K562 (cell line): ENCODE results near the gene ARID3B. TPM values are rescaled to one million over a fixed set of nuclear protein-coding genes. Genes with fewer than 3 reads are reported as not detected.

Experiments used
- ATAC-seq: fragments of 200-7000 bp; cut with Tn5 transposase; 3 replicates; pipeline ENCODE4 v1.9.1; 2020; ENCODE audit warnings: moderate library complexity
- BruUV-seq: library from RNA; stranded (reverse); fragments of 400-500 nt; replicated peaks from 2 replicates; lab custom pipeline; 2021; lab: Mats Ljungman, UMichigan
- CTCF ChIA-PET: fragments of 300-600 bp; formaldehyde crosslinking; extraction: SDS; loops from one replicate; lab custom pipeline; 2021; ENCODE audit warnings: low intra/inter-chr PET ratio; lab: Yijun Ruan, JAX
- POLR2A ChIA-PET: fragments of 300-600, 350-650 bp; sonication (Branson Sonifier 250); formaldehyde crosslinking; extraction: SDS; loops from one replicate; lab custom pipeline; 2021; ENCODE audit warnings: antibody characterized with exemption, inconsistent platforms; lab: Yijun Ruan, JAX
- DNase-seq, 4 experiments: peaks; one replicate each; pipeline versions ENCODE4 v3.0.0 to v3.0.0-alpha.2; 2011 to 2018; ENCODE audit warnings: low spot score in 3 of 4, mixed read lengths in 3 of 4; ENCODE audit errors: extremely low read depth in 1 of 4
- FAIRE-seq: peaks from 2 replicates; lab custom pipeline; 2011; peaks lifted over from hg19 to GRCh38; lab: Jason Lieb, UNC
- H2AFZ ChIP-seq: 2 replicates; pipeline ENCODE4 v1.6.0; 2011; ENCODE audit warnings: low read depth, low read length, control low read depth, inconsistent platforms
- H3K27ac ChIP-seq: fragments of 200-600 bp; 3 replicates; pipeline ENCODE4 v1.8.0; 2011; ENCODE audit warnings: low read depth, mild to moderate bottlenecking, control low read depth, inconsistent platforms, low read length, moderate library complexity, mixed read lengths; ENCODE audit errors: extremely low read depth
- H3K27me3 ChIP-seq, 2 experiments: fragments of 300-600 bp in 1 of 2; 2 replicates in 1 of 2; 3 replicates in 1 of 2; pipeline versions ENCODE4 v1.6.0 to v1.8.0; 2011; ENCODE audit warnings: inconsistent platforms in 2 of 2, low read length in 2 of 2, mild to moderate bottlenecking in 1 of 2, mixed read lengths in 1 of 2, moderate library complexity in 1 of 2; ENCODE audit not compliant: control insufficient read depth in 2 of 2, insufficient read depth in 2 of 2
- H3K36me3 ChIP-seq: fragments of 300-600 bp; 3 replicates; pipeline ENCODE4 v1.8.0; 2011; ENCODE audit warnings: mild to moderate bottlenecking, low read length, inconsistent platforms; ENCODE audit not compliant: control insufficient read depth, insufficient read depth
- H3K4me1 ChIP-seq, 2 experiments: fragments of 200-600 bp in 1 of 2; replicated peaks in 1 of 2; 2 replicates in 1 of 2; 3 replicates in 1 of 2; pipeline versions ENCODE4 v1.5.1 to v1.8.0; 2011; ENCODE audit warnings: inconsistent platforms in 2 of 2, low read length in 2 of 2, mild to moderate bottlenecking in 1 of 2, mixed read lengths in 1 of 2, moderate library complexity in 1 of 2; ENCODE audit not compliant: control insufficient read depth in 2 of 2, insufficient read depth in 2 of 2
- H3K4me2 ChIP-seq: 2 replicates; pipeline ENCODE4 v1.6.1; 2011; ENCODE audit warnings: low read length, control low read depth, inconsistent platforms, mixed read lengths; ENCODE audit not compliant: insufficient read depth
- H3K4me3 ChIP-seq: fragments of 200-600 bp; sonication (generic), shearing (Covaris generic); 2 replicates; pipeline ENCODE4 v1.5.1; 2016; ENCODE audit warnings: control low read depth, inconsistent platforms
- H3K79me2 ChIP-seq: fragments of 200-600 bp; 3 replicates; pipeline ENCODE4 v1.8.0; 2011; ENCODE audit warnings: low read length, inconsistent platforms; ENCODE audit not compliant: control insufficient read depth, insufficient read depth
- H3K9ac ChIP-seq, 2 experiments: 2 replicates each; pipeline versions ENCODE4 v1.6.0 to v1.6.1; 2011; ENCODE audit warnings: low read depth in 2 of 2, low read length in 2 of 2, control low read depth in 1 of 2, inconsistent platforms in 1 of 2, mild to moderate bottlenecking in 1 of 2, mixed read lengths in 1 of 2; ENCODE audit not compliant: insufficient read depth in 1 of 2
- H3K9me1 ChIP-seq: one replicate; pipeline ENCODE4 v1.6.0; 2011; ENCODE audit warnings: inconsistent platforms, mild to moderate bottlenecking, low read length, moderate library complexity; ENCODE audit not compliant: control insufficient read depth, insufficient read depth
- H3K9me3 ChIP-seq: replicated peaks from 2 replicates; pipeline ENCODE4 v1.5.1; 2011; ENCODE audit warnings: low read depth, low read length, inconsistent platforms; ENCODE audit not compliant: control insufficient read depth, insufficient read depth
- H4K20me1 ChIP-seq: replicated peaks from 2 replicates; pipeline ENCODE4 v1.6.1; 2011; ENCODE audit warnings: low read length, inconsistent platforms, mixed read lengths; ENCODE audit not compliant: control insufficient read depth, insufficient read depth
- ATF7 ChIP-seq: fragments of 450-650 bp; IDR thresholded peaks from 2 replicates; pipeline ENCODE4 v1.7.1; 2014; ENCODE audit warnings: mild to moderate bottlenecking, moderate library complexity
- CLOCK ChIP-seq: fragments of 250-450 bp; sonication (Bioruptor Pico); IDR thresholded peaks from 2 replicates; pipeline ENCODE4 v1.4.0; 2020; ENCODE audit warnings: mild to moderate bottlenecking, moderate library complexity, borderline replicate concordance
- IFI16 ChIP-seq: fragments of 250-450 bp; sonication (Bioruptor Pico); IDR thresholded peaks from 2 replicates; pipeline ENCODE4 v2.1.2; 2022; ENCODE audit warnings: mild to moderate bottlenecking, inconsistent platforms
- PTTG1 ChIP-seq: fragments of 450-650 bp; IDR thresholded peaks from 2 replicates; pipeline ENCODE4 v1.6.1; 2016; ENCODE audit warnings: low read depth, mild to moderate bottlenecking, missing genetic modification characterization, missing compliant biosample characterization
- SMAD3 ChIP-seq: fragments of 450-650 bp; formaldehyde crosslinking; conservative IDR thresholded peaks from 2 replicates; pipeline ENCODE4 v1.4.0; 2020; ENCODE audit warnings: mild to moderate bottlenecking
- SMARCA5 ChIP-seq: fragments of 450-650 bp; IDR thresholded peaks from 2 replicates; pipeline ENCODE4 v1.6.1; 2016
- ZMIZ1 ChIP-seq, 2 experiments: fragments of 150-350 bp in 1 of 2; IDR thresholded peaks; 2 replicates each; pipeline ENCODE4 v1.6.1; 2012 to 2016; ENCODE audit warnings: low read depth in 2 of 2, low read length in 2 of 2, mild to moderate bottlenecking in 1 of 2, moderate library complexity in 1 of 2
- WGBS: fragments of 100-300 bp; shearing (Covaris generic); methylation state at CpG from one replicate; pipeline ENCODE4 v1.1.6; 2016; ENCODE audit warnings: low coverage, mixed read lengths; ENCODE audit not compliant: insufficient coverage; ENCODE audit errors: missing lambda C conversion rate; 5-methylcytosine and 5-hydroxymethylcytosine counted together
- in situ Hi-C: fragments of 300-500 bp; cut with MboI; formaldehyde crosslinking; loops from 4 replicates; pipeline ENCODE4 v1.15.0; 2018; ENCODE audit warnings: inconsistent platforms, mixed read lengths
- intact Hi-C: fragments of 100-400 bp; cut with micrococcal nuclease; formaldehyde crosslinking; loops from 2 replicates; pipeline ENCODE4 v1.14.2; 2022
- polyA plus RNA-seq, 8 experiments: library from polyadenylated mRNA; depleted of rRNA in 4 of 8; stranded (reverse) in 5 of 8; unstranded in 3 of 8; fragments of >200 nt; fragmentation: Nextera tagmentation in 2 of 8; fragmentation: Illumina TruSeq in 1 of 8; extraction: Ambion mirVana in 2 of 8; extraction: Trizol in 1 of 8; gene quantifications; 2 replicates each; pipeline versions ENCODE4 v1.2.1 to v1.2.3, GENCODE V29; 2011 to 2014; ENCODE audit warnings: inconsistent platforms in 1 of 8, missing spikeins in 1 of 8
- total RNA-seq, 7 experiments: library from RNA; depleted of rRNA in 6 of 7; stranded (reverse); fragments of >200 nt in 6 of 7; fragmentation: Illumina TruSeq in 2 of 7; extraction: Trizol in 2 of 7; gene quantifications; 2 replicates each; pipeline versions ENCODE4 v1.2.1 to v1.2.3, GENCODE V29; 2011 to 2021; ENCODE audit warnings: low replicate concordance in 1 of 7

Gene ARID3B
- total and polyA plus RNA-seq, 9 of the 15 experiments (the other 6 are each of a cell fraction or from before 2014, with no cell fraction given): 0.32 to 15.1 (median 7.1) TPM

- TF ChIP-seq CLOCK: no peak
- TF ChIP-seq ATF7: no peak
- TF ChIP-seq SMAD3 (CRISPR knock-in tag): no peak
- no peak for TF ChIP-seq SMARCA5
These were observed 48.8 kb downstream of the ARID3B start (continued) for GRCh38 chr15:74589826-74590225.

- no peak for TF ChIP-seq PTTG1 (tag)
- no peak for TF ChIP-seq IFI16
- no peak for TF ChIP-seq ZMIZ1 (IDR thresholded peaks at IDR 0.05; ENCODE audit: low read depth in 2 of 2, low read length in 2 of 2)
- TF ChIP-seq, all 486 proteins: peak for 0
- H3K9ac ChIP-seq: no peak overlapping the region
- H3K36me3 ChIP-seq: peaks cover 9% of the 10 kb centered on the region; the same call in 2 of the 3 replicates
- ChIA-PET CTCF (no interaction called here), POLR2A (interaction anchor here (0.9 to 1.4 kb wide), 2 partner anchors 11 to 22 kb away, joined by 3 read pairs; no protein-coding TSS in a partner anchor)
- no peak for DNase-seq
- no peaks in the 10 kb centered on the region for H3K9me1 ChIP-seq
- H3K27ac ChIP-seq: no peak overlapping the region
- intact Hi-C loops (no loop called here), in situ Hi-C loops (no loop called here)
- no peak overlapping the region for H3K4me3 ChIP-seq
- no peak overlapping the region for H2AFZ ChIP-seq
- ATAC-seq: no peak
- no peak for FAIRE-seq
- no TSS peak for BruUV-seq
- H3K4me1 ChIP-seq: peaks cover 4 to 9% of the 10 kb centered on the region in 2 experiments; a peak in 3 of 5 replicates
- H3K4me2 ChIP-seq: no peak overlapping the region
- no peaks in the 10 kb centered on the region for H3K9me3 ChIP-seq
- peaks cover 3% of the 10 kb centered on the region; the same call in 1 of the 2 replicates for H4K20me1 ChIP-seq
- no peaks in the 10 kb centered on the region for H3K27me3 ChIP-seq
- WGBS: 42% methylated on average over 3 of the region's 3 CpGs
- no peaks in the 10 kb centered on the region for H3K79me2 ChIP-seq
These were observed 51.2 kb downstream of the ARID3B start for GRCh38 chr15:74592222-74592621.
